ENCODE results near the gene PCYT1A. TPM values are rescaled to one million over a fixed set of nuclear protein-coding genes. Genes with fewer than 3 reads are reported as not detected.

The PCYT1A gene
- polyA plus RNA-seq, 3 donors, result 24.3 to 99.6 (median 31.6) TPM

DNA sequence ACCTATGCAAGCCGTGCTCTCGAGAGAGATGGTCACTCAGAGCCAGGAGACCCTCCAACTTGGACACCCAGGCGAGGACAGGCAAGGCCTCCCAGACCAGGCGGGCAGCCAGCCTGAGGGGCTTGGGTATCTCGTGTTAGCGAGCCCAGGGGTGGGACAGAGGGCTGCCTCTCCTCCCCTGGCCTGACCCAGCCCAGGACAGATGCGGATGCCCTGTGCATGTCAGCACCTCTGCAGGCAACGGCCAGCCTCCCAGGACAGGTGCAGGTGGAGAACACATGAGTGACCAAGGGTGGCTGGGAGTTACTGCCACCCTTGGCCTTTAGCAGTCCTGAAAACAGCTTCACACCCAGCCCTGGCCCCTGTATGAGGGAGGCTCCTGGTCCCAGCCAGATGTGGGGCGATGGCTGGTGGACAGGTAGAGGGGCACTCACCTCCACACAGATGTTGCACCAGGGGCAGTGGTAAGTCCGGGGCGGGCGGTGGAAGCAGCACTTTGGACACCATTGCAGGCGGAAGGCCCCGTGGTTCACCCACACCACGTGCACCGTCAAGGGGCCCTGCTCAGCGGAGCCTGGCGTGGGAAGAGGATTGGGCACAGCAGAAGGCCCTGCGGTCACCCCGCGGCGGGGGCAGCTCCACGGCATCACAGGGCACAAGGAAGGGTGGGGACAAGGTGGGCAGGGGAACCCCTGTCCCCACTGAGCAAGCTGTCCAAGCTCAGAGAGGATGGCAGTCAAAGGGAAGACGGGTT, 78.4 kb downstream of the PCYT1A start:
- Histone ChIP-seq H4K20me1 (ENCODE audit: insufficient read depth, low read length) (no peaks in the 10 kb centered on the region), H3K4me3 (replicated peaks in 1 of 3; ENCODE audit: low read depth in 2 of 3, low read length in 3 of 3) (no peak overlapping the region), H3K27ac (ENCODE audit: low read depth in 1 of 2, low read length in 2 of 2) (no peak overlapping the region), H2AFZ (ENCODE audit: insufficient read depth, low read depth, low read length, poor library complexity, severe bottlenecking) (no peak overlapping the region), H3K9me3 (replicated peaks in 1 of 2; ENCODE audit: control insufficient read depth in 1 of 2, insufficient read depth in 1 of 2, low read length in 2 of 2) (no peaks in the 10 kb centered on the region), H3K36me3 (replicated peaks in 1 of 2; ENCODE audit: control insufficient read depth in 1 of 2, insufficient read depth in 2 of 2, low read length in 2 of 2) (no peaks in the 10 kb centered on the region), H3K9ac (ENCODE audit: insufficient read depth, low read length, poor library complexity, severe bottlenecking) (no peak overlapping the region), H3K27me3 (ENCODE audit: control insufficient read depth in 2 of 2, insufficient read depth in 2 of 2, low read length in 2 of 2) (no peaks in the 10 kb centered on the region), H3K79me2 (ENCODE audit: insufficient read depth, low read length) (no peaks in the 10 kb centered on the region), H3K4me1 (ENCODE audit: control insufficient read depth in 1 of 2, insufficient read depth in 2 of 2, low read length in 2 of 2) (peaks cover 14 to 25% of the 10 kb centered on the region in 2 donors), H3K4me2 (replicated peaks; ENCODE audit: extremely low read depth, low read length, poor library complexity, severe bottlenecking) (no peak overlapping the region)
- H3K9me3 Mint-ChIP-seq, result peaks cover 0 to 5% (median 0%) of the 10 kb centered on the region in 7 donors
- no peak for DNase-seq
- no peaks in the 10 kb centered on the region for H3K36me3 Mint-ChIP-seq
- peaks cover 4 to 12% (median 12%) of the 10 kb centered on the region in 3 donors for H3K27me3 Mint-ChIP-seq (ENCODE audit: low read depth in 3 of 3)
- peak overlapping the region in 1 of 2 donors; percentile 20 for H3K4me3 Mint-ChIP-seq
- intact Hi-C loops (cut with micrococcal nuclease), result loop anchor here in 1 of 2 donors (10.0 kb wide), 1 partner anchor 304 kb away; the partner anchor contains the start of gene TNK2
- TF ChIP-seq, protein P1, sequence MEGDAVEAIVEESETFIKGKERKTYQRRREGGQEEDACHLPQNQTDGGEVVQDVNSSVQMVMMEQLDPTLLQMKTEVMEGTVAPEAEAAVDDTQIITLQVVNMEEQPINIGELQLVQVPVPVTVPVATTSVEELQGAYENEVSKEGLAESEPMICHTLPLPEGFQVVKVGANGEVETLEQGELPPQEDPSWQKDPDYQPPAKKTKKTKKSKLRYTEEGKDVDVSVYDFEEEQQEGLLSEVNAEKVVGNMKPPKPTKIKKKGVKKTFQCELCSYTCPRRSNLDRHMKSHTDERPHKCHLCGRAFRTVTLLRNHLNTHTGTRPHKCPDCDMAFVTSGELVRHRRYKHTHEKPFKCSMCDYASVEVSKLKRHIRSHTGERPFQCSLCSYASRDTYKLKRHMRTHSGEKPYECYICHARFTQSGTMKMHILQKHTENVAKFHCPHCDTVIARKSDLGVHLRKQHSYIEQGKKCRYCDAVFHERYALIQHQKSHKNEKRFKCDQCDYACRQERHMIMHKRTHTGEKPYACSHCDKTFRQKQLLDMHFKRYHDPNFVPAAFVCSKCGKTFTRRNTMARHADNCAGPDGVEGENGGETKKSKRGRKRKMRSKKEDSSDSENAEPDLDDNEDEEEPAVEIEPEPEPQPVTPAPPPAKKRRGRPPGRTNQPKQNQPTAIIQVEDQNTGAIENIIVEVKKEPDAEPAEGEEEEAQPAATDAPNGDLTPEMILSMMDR (IDR thresholded peaks at IDR 0.05), result no peak
- no peak overlapping the region for H3K27ac Mint-ChIP-seq
- peaks cover 36% of the 10 kb centered on the region for H3K4me1 Mint-ChIP-seq
- WGBS (ENCODE audit: insufficient coverage), result 91% methylated on average over 19 of the region's 24 CpGs

DNA sequence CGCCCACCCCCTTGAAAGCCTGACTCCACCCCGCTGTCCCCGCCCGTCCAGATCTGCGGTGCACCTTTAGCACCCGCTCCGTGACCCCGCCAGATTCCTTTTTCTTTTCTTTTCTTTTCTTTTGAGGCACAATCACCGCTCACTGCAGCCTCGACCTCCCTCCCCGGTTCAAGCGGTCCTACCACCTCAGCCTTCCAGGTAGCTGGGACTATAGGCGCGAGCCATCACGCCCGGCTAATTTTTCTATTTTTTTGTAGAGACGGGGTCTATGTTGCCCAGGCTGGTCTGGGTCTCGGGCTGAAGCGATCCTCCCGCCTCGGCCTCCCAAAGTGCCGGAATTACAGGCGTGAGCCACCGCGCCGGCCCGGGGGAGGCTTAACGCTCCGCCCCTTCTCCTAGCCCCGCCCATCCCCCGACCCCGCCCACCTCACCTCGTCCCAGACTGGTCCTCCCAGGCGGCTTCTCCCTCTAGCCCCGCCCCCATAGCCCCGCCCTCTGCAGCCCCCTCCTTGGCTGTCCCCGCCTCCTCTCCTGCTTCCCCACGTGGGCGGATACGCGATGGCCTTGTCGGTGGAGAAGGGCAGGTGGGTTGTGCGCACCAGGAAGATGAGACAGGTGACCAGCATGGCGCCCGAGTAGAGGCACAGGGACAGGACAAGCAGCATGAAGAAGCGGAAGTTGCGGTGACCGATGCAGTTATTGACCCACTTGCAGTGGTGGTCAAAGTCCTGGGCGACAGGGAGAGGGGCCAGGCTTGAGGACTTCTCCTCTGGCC, 79.5 kb downstream of the PCYT1A start:
- H3K27me3 Mint-ChIP-seq (ENCODE audit: low read depth in 3 of 3), result peaks cover 4 to 14% (median 13%) of the 10 kb centered on the region in 3 donors
- Histone ChIP-seq H4K20me1 (ENCODE audit: insufficient read depth, low read length) (no peaks in the 10 kb centered on the region), H3K79me2 (ENCODE audit: insufficient read depth, low read length) (no peaks in the 10 kb centered on the region), H3K4me2 (replicated peaks; ENCODE audit: extremely low read depth, low read length, poor library complexity, severe bottlenecking) (peak overlapping the region; percentile 72), H3K9me3 (replicated peaks in 1 of 2; ENCODE audit: control insufficient read depth in 1 of 2, insufficient read depth in 1 of 2, low read length in 2 of 2) (no peaks in the 10 kb centered on the region), H3K4me1 (ENCODE audit: control insufficient read depth in 1 of 2, insufficient read depth in 2 of 2, low read length in 2 of 2) (peaks cover 24 to 36% of the 10 kb centered on the region in 2 donors), H3K4me3 (replicated peaks in 1 of 3; ENCODE audit: low read depth in 2 of 3, low read length in 3 of 3) (peak overlapping the region; percentile 38 to 75 (median 52)), H2AFZ (ENCODE audit: insufficient read depth, low read depth, low read length, poor library complexity, severe bottlenecking) (peak overlapping the region; percentile 53), H3K36me3 (replicated peaks in 1 of 2; ENCODE audit: control insufficient read depth in 1 of 2, insufficient read depth in 2 of 2, low read length in 2 of 2) (no peaks in the 10 kb centered on the region), H3K27me3 (ENCODE audit: control insufficient read depth in 2 of 2, insufficient read depth in 2 of 2, low read length in 2 of 2) (no peaks in the 10 kb centered on the region), H3K9ac (ENCODE audit: insufficient read depth, low read length, poor library complexity, severe bottlenecking) (peak overlapping the region; percentile 8), H3K27ac (ENCODE audit: low read depth in 1 of 2, low read length in 2 of 2) (no peak overlapping the region)
- WGBS (ENCODE audit: insufficient coverage), result 24% methylated on average over 30 of the region's 49 CpGs
- intact Hi-C loops (cut with micrococcal nuclease), result loop anchor here in 1 of 2 donors (10.0 kb wide), 1 partner anchor 303 kb away; the partner anchor contains the start of gene TNK2
- H3K4me3 Mint-ChIP-seq, result peak overlapping the region; percentile 82 to 88
- H3K27ac Mint-ChIP-seq, result peak overlapping the region in 6 of 7 donors; percentile 3 to 81 (median 76)
- peak; percentile 15 to 61 (median 39) for DNase-seq
- H3K4me1 Mint-ChIP-seq, result peaks cover 47% of the 10 kb centered on the region
- H3K36me3 Mint-ChIP-seq, result peaks cover 0 to 3% of the 10 kb centered on the region in 2 donors
- peaks cover 0 to 5% (median 0%) of the 10 kb centered on the region in 7 donors for H3K9me3 Mint-ChIP-seq
- TF ChIP-seq, protein P1 (IDR thresholded peaks at IDR 0.05), result no peak

Measured in CD14-positive monocyte (primary cell).